ENCODE measurements around the gene PFKFB2.

PFKFB2 gene

GRCh38 chr1:207091200-207091908 is 38.3 kb downstream of the PFKFB2 start:
- Histone ChIP-seq H3K23ac (ENCODE audit: low read length in 2 of 2) (no peak overlapping the region), H3K9me3 (ENCODE audit: control insufficient read depth, low read length) (no peaks in the 10 kb centered on the region), H3K18ac (ENCODE audit: low read depth in 1 of 2, low read length in 2 of 2) (no peak overlapping the region), H3K4me2 (ENCODE audit: low read length, poor library complexity, severe bottlenecking) (no peak overlapping the region), H3K4me3 (ENCODE audit: insufficient read depth in 1 of 2, low read depth in 1 of 2, low read length in 2 of 2) (no peak overlapping the region), H2AK5ac (ENCODE audit: low read length, severe bottlenecking) (no peak overlapping the region), H3K27me3 (ENCODE audit: control insufficient read depth in 1 of 2, insufficient read depth in 1 of 2, low read length in 2 of 2) (no peaks in the 10 kb centered on the region), H3K4me1 (ENCODE audit: control insufficient read depth, insufficient read depth, low read depth, low read length) (no peaks in the 10 kb centered on the region), H3K27ac (ENCODE audit: low read length, poor library complexity, severe bottlenecking) (no peak overlapping the region), H3K14ac (ENCODE audit: low read length in 2 of 2) (no peak overlapping the region), H3K4ac (ENCODE audit: low read depth in 1 of 2, low read length in 2 of 2) (no peak overlapping the region), H3K9ac (ENCODE audit: low read length) (no peak overlapping the region), H2BK5ac (ENCODE audit: low read depth, low read length, poor library complexity, severe bottlenecking) (no peak overlapping the region), H3K36me3 (ENCODE audit: control insufficient read depth in 1 of 2, insufficient read depth in 2 of 2, low read depth in 1 of 2, low read length in 2 of 2) (no peaks in the 10 kb centered on the region), H2AFZ (ENCODE audit: low read depth, low read length) (no peak overlapping the region), H2BK12ac (ENCODE audit: low read length in 2 of 2) (no peak overlapping the region), H2BK15ac (ENCODE audit: low read depth, poor library complexity, severe bottlenecking) (no peak overlapping the region), H3K79me1 (replicated peaks; ENCODE audit: low read length, poor library complexity, severe bottlenecking) (no peaks in the 10 kb centered on the region), H4K91ac (ENCODE audit: low read length) (no peak overlapping the region), H4K8ac (ENCODE audit: low read length) (no peak overlapping the region), H2BK120ac (ENCODE audit: low read depth, low read length) (no peak overlapping the region)
- 87% methylated on average over 4 of the region's 4 CpGs for WGBS
- no peak for DNase-seq

DNA sequence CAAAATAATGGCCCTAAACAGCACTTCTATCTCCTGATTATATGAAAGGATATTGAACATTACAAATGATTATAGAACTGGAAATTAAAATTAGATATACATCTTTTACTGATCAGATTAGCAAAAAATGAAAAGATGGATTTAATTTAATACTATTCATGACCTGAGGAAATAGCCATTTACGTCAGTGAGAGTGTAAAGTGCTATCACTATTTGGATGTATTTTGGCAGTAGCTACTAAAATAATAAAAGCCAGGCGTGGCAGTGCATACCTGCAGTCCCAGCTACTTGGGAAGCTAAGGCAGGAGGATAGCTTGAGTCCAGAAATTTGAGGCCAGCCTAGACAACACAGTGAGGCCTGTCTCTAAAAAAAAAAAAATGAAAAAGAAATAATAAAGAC is 40.9 kb downstream of the PFKFB2 start:
- DNase-seq = no peak
- H3K4me2 ChIP-seq (ENCODE audit: low read length, poor library complexity, severe bottlenecking) = no peak overlapping the region

GRCh38 chr1:207097871-207098324 is 44.8 kb downstream of the PFKFB2 start:
- no peak overlapping the region for H3K18ac ChIP-seq (ENCODE audit: low read depth in 1 of 2, low read length in 2 of 2)
- H3K79me1 ChIP-seq (replicated peaks; ENCODE audit: low read length, poor library complexity, severe bottlenecking) = no peaks in the 10 kb centered on the region
- DNase-seq = no peak
- H3K4me2 ChIP-seq (ENCODE audit: low read length, poor library complexity, severe bottlenecking) = no peak overlapping the region
- H3K14ac ChIP-seq (ENCODE audit: low read length in 2 of 2) = no peak overlapping the region
- H2AK5ac ChIP-seq (ENCODE audit: low read length, severe bottlenecking) = no peak overlapping the region
- no peaks in the 10 kb centered on the region for H3K27me3 ChIP-seq (ENCODE audit: control insufficient read depth in 1 of 2, insufficient read depth in 1 of 2, low read length in 2 of 2)
- no peak overlapping the region for H3K4me3 ChIP-seq (ENCODE audit: insufficient read depth in 1 of 2, low read depth in 1 of 2, low read length in 2 of 2)
- no peak overlapping the region for H4K8ac ChIP-seq (ENCODE audit: low read length)
- no peak overlapping the region for H2BK12ac ChIP-seq (ENCODE audit: low read length in 2 of 2)
- H2BK5ac ChIP-seq (ENCODE audit: low read depth, low read length, poor library complexity, severe bottlenecking) = no peak overlapping the region
- H2AFZ ChIP-seq (ENCODE audit: low read depth, low read length) = no peak overlapping the region
- H3K9ac ChIP-seq (ENCODE audit: low read length) = no peak overlapping the region
- WGBS = 73% methylated on average over 3 of the region's 3 CpGs
- no peak overlapping the region for H3K27ac ChIP-seq (ENCODE audit: low read length, poor library complexity, severe bottlenecking)
- H4K91ac ChIP-seq (ENCODE audit: low read length) = no peak overlapping the region
- no peak overlapping the region for H3K4ac ChIP-seq (ENCODE audit: low read depth in 1 of 2, low read length in 2 of 2)
- H3K9me3 ChIP-seq (ENCODE audit: control insufficient read depth, low read length) = no peaks in the 10 kb centered on the region
- no peaks in the 10 kb centered on the region for H3K36me3 ChIP-seq (ENCODE audit: control insufficient read depth in 1 of 2, insufficient read depth in 2 of 2, low read depth in 1 of 2, low read length in 2 of 2)
- H2BK15ac ChIP-seq (ENCODE audit: low read depth, poor library complexity, severe bottlenecking) = no peak overlapping the region
- H3K4me1 ChIP-seq (ENCODE audit: control insufficient read depth, insufficient read depth, low read depth, low read length) = no peaks in the 10 kb centered on the region
- H2BK120ac ChIP-seq (ENCODE audit: low read depth, low read length) = no peak overlapping the region
- no peak overlapping the region for H3K23ac ChIP-seq (ENCODE audit: low read length in 2 of 2)

More for the DNA sequence above, 40.9 kb downstream of the PFKFB2 start:
- no peaks in the 10 kb centered on the region for H3K9me3 ChIP-seq (ENCODE audit: control insufficient read depth, low read length)
- WGBS = 6% methylated on average over 2 of the region's 2 CpGs
- H2AK5ac ChIP-seq (ENCODE audit: low read length, severe bottlenecking) = no peak overlapping the region
- no peak overlapping the region for H2BK5ac ChIP-seq (ENCODE audit: low read depth, low read length, poor library complexity, severe bottlenecking)
- H4K8ac ChIP-seq (ENCODE audit: low read length) = no peak overlapping the region
- H3K4me1 ChIP-seq (ENCODE audit: control insufficient read depth, insufficient read depth, low read depth, low read length) = no peaks in the 10 kb centered on the region
- no peaks in the 10 kb centered on the region for H3K27me3 ChIP-seq (ENCODE audit: control insufficient read depth in 1 of 2, insufficient read depth in 1 of 2, low read length in 2 of 2)
- no peak overlapping the region for H2BK120ac ChIP-seq (ENCODE audit: low read depth, low read length)
- H2BK12ac ChIP-seq (ENCODE audit: low read length in 2 of 2) = no peak overlapping the region
- H3K36me3 ChIP-seq (ENCODE audit: control insufficient read depth in 1 of 2, insufficient read depth in 2 of 2, low read depth in 1 of 2, low read length in 2 of 2) = no peaks in the 10 kb centered on the region
- no peak overlapping the region for H3K9ac ChIP-seq (ENCODE audit: low read length)
- no peak overlapping the region for H3K14ac ChIP-seq (ENCODE audit: low read length in 2 of 2)
- H2BK15ac ChIP-seq (ENCODE audit: low read depth, poor library complexity, severe bottlenecking) = no peak overlapping the region
- no peak overlapping the region for H4K91ac ChIP-seq (ENCODE audit: low read length)
- no peaks in the 10 kb centered on the region for H3K79me1 ChIP-seq (replicated peaks; ENCODE audit: low read length, poor library complexity, severe bottlenecking)
- no peak overlapping the region for H3K27ac ChIP-seq (ENCODE audit: low read length, poor library complexity, severe bottlenecking)
- H3K18ac ChIP-seq (ENCODE audit: low read depth in 1 of 2, low read length in 2 of 2) = no peak overlapping the region
- H3K4ac ChIP-seq (ENCODE audit: low read depth in 1 of 2, low read length in 2 of 2) = no peak overlapping the region
- no peak overlapping the region for H2AFZ ChIP-seq (ENCODE audit: low read depth, low read length)
- no peak overlapping the region for H3K23ac ChIP-seq (ENCODE audit: low read length in 2 of 2)
- H3K4me3 ChIP-seq (ENCODE audit: insufficient read depth in 1 of 2, low read depth in 1 of 2, low read length in 2 of 2) = no peak overlapping the region

DNA sequence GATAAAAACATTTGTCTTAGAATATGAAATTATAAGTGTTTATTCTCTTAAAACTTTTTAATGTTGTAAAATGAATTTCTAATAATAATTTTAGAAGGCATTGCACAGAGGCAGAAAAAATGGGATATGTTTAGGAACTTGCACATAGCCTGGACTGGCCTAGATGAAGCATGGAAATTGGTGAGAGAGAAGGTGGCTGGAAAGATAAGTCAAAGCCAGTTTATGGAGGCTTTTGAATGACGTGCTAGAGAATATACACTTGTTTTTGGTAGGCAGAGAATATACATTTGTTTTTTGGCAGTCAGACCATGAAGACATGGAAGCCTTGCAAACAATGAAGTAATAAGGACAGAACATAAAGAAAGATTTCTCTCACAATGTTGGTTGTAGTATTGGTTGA is 48.6 kb downstream of the PFKFB2 start:
- H4K8ac ChIP-seq (ENCODE audit: low read length) = no peak overlapping the region
- H3K14ac ChIP-seq (ENCODE audit: low read length in 2 of 2) = no peak overlapping the region
- H3K4ac ChIP-seq (ENCODE audit: low read depth in 1 of 2, low read length in 2 of 2) = no peak overlapping the region
- H2BK12ac ChIP-seq (ENCODE audit: low read length in 2 of 2) = no peak overlapping the region
- no peaks in the 10 kb centered on the region for H3K79me1 ChIP-seq (replicated peaks; ENCODE audit: low read length, poor library complexity, severe bottlenecking)
- H2BK5ac ChIP-seq (ENCODE audit: low read depth, low read length, poor library complexity, severe bottlenecking) = no peak overlapping the region
- no peaks in the 10 kb centered on the region for H3K36me3 ChIP-seq (ENCODE audit: control insufficient read depth in 1 of 2, insufficient read depth in 2 of 2, low read depth in 1 of 2, low read length in 2 of 2)
- H2BK15ac ChIP-seq (ENCODE audit: low read depth, poor library complexity, severe bottlenecking) = no peak overlapping the region
- H4K91ac ChIP-seq (ENCODE audit: low read length) = no peak overlapping the region
- peaks cover 0 to 4% of the 10 kb centered on the region in 2 experiments for H3K27me3 ChIP-seq (ENCODE audit: control insufficient read depth in 1 of 2, insufficient read depth in 1 of 2, low read length in 2 of 2)
- no peak for DNase-seq
- no peaks in the 10 kb centered on the region for H3K9me3 ChIP-seq (ENCODE audit: control insufficient read depth, low read length)
- H3K4me2 ChIP-seq (ENCODE audit: low read length, poor library complexity, severe bottlenecking) = no peak overlapping the region
- no peak overlapping the region for H3K23ac ChIP-seq (ENCODE audit: low read length in 2 of 2)
- no peak overlapping the region for H2BK120ac ChIP-seq (ENCODE audit: low read depth, low read length)
- H3K9ac ChIP-seq (ENCODE audit: low read length) = no peak overlapping the region
- no peaks in the 10 kb centered on the region for H3K4me1 ChIP-seq (ENCODE audit: control insufficient read depth, insufficient read depth, low read depth, low read length)
- H2AFZ ChIP-seq (ENCODE audit: low read depth, low read length) = no peak overlapping the region
- no peak overlapping the region for H3K18ac ChIP-seq (ENCODE audit: low read depth in 1 of 2, low read length in 2 of 2)
- WGBS = 62% methylated on average over 1 of the region's 1 CpG
- no peak overlapping the region for H2AK5ac ChIP-seq (ENCODE audit: low read length, severe bottlenecking)
- H3K4me3 ChIP-seq (ENCODE audit: insufficient read depth in 1 of 2, low read depth in 1 of 2, low read length in 2 of 2) = no peak overlapping the region
- H3K27ac ChIP-seq (ENCODE audit: low read length, poor library complexity, severe bottlenecking) = no peak overlapping the region
